Ishikawa (cell line): ENCODE measurements around the gene EXOG.

Experiments used
- FOXM1 ChIP-seq: IDR thresholded peaks from 2 replicates; pipeline ENCODE4 v1.6.1; 2012; ENCODE audit warnings: low read depth, borderline replicate concordance
- MAX ChIP-seq: IDR thresholded peaks from 2 replicates; pipeline ENCODE4 v1.6.1; 2012
- RAD21 ChIP-seq: IDR thresholded peaks from 2 replicates; pipeline ENCODE4 v1.6.1; 2012; ENCODE audit warnings: low read depth
- TAF1 ChIP-seq: IDR thresholded peaks from 2 replicates; pipeline ENCODE4 v1.6.1; 2012; ENCODE audit warnings: low read depth, mild to moderate bottlenecking
- TEAD4 ChIP-seq: IDR thresholded peaks from 2 replicates; pipeline ENCODE4 v1.6.1; 2012
- YY1 ChIP-seq: IDR thresholded peaks from 2 replicates; pipeline ENCODE4 v1.6.1; 2012; ENCODE audit warnings: low read depth

GRCh38 chr3:38446812-38447211, 49.3 kb upstream of the EXOG start:
- TF ChIP-seq YY1 (no peak), MAX (no peak), TEAD4 (no peak), TAF1 (no peak), RAD21 (no peak), FOXM1 (no peak)
